IPS-20b (cell line): ENCODE measurements around the gene ACTR2.
"Not testable (repeated sequence)": the region's sequence is repeated elsewhere in the genome, so short reads cannot be mapped to it uniquely, and the experiment has no call there.

ENCODE experiments used
- H3K27ac ChIP-seq: one replicate; pipeline ENCODE4 v1.5.1; 2013; ENCODE audit warnings: low read length
- H3K27me3 ChIP-seq: 2 replicates; pipeline ENCODE4 v1.6.1; 2013; ENCODE audit warnings: mild to moderate bottlenecking, low read length, inconsistent platforms; ENCODE audit not compliant: insufficient read depth
- H3K36me3 ChIP-seq: 2 replicates; pipeline ENCODE4 v1.6.1; 2013; ENCODE audit warnings: low read depth, mild to moderate bottlenecking, inconsistent platforms, low read length, moderate library complexity; ENCODE audit not compliant: insufficient read depth
- H3K4me1 ChIP-seq: 2 replicates; pipeline ENCODE4 v1.6.1; 2013; ENCODE audit warnings: mild to moderate bottlenecking, control low read depth, inconsistent platforms, low read length, moderate library complexity; ENCODE audit not compliant: insufficient read depth
- H3K4me3 ChIP-seq: 2 replicates; pipeline ENCODE4 v1.5.1; 2013; ENCODE audit warnings: mild to moderate bottlenecking, low read length, inconsistent platforms
- H3K9ac ChIP-seq: 2 replicates; pipeline ENCODE4 v1.6.1; 2013; ENCODE audit warnings: low read depth, mild to moderate bottlenecking, inconsistent platforms, low read length, moderate library complexity
- H3K9me3 ChIP-seq: 2 replicates; pipeline ENCODE4 v1.6.1; 2013; ENCODE audit warnings: mild to moderate bottlenecking, low read depth, low read length, inconsistent platforms; ENCODE audit not compliant: insufficient read depth

The ACTR2 gene

DNA sequence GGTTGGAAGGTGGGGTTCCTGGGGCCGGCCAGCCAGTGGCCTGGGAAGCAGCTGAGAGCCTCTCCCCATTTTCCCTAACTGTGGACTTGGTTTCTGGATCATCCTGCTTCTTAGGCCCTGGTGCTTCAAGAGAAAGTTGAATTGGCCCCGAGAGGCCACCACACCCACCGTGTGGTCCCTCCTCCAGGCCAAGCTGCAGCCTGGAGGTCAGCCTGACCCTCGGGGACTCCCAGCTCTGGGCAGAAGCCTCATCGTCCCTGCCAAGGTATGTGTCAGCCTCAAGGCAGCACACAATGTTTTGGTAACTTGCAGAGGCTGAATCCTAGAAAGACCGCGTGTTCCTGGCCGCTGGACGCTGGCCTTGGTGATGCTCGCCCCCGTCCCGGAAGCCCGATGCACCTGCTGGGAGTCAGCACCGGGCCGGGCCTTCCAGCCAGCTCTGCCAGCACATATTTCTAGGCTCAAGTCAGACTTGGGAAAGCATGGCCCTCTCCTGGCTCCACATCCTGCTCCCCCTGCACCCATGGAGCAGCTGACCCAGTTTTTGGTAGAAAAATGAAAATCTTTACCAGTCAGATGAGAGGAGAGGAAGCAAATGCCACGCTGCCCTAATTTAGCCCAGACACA is 72.6 kb downstream of the ACTR2 start:
- no peak overlapping the region for H3K27ac ChIP-seq
- no peaks in the 10 kb centered on the region for H3K36me3 ChIP-seq
- no peak overlapping the region for H3K9ac ChIP-seq
- no peaks in the 10 kb centered on the region for H3K9me3 ChIP-seq
- H3K4me1 ChIP-seq = peaks cover 17% of the 10 kb centered on the region; the same call in 1 of the 2 replicates
- H3K4me3 ChIP-seq = no peak overlapping the region
- no peaks in the 10 kb centered on the region; the same call in 1 of the 2 replicates for H3K27me3 ChIP-seq

GRCh38 chr2:65300761-65301711 is 73.4 kb downstream of the ACTR2 start:
- Histone ChIP-seq H3K36me3 (no peaks in the 10 kb centered on the region), H3K9me3 (no peaks in the 10 kb centered on the region), H3K4me3 (peak overlapping the region; percentile 11; the same call in 1 of the 2 replicates), H3K4me1 (peaks cover 17% of the 10 kb centered on the region; the same call in 1 of the 2 replicates), H3K27me3 (no peaks in the 10 kb centered on the region; the same call in 1 of the 2 replicates), H3K27ac (no peak overlapping the region), H3K9ac (no peak overlapping the region)

DNA sequence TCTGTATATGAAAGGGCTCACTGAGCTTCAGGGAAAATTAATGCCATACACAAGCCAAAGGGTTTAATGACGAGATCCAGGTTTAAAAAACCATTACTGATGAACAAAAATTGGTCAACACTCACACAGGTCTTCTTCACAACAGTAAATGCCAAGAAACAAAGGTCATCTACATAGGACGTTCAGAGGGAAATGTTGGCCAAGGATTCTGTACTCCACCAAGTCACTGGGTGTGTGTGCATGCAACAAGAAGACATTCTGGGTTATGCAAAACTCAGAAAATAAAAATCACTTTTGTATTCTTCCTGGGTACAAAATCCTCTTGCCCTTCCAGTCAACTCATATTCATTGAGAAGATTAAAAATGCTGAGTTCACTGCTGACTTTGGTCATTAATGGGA is 78.3 kb downstream of the ACTR2 start:
- H3K4me1 ChIP-seq = peaks cover 8% of the 10 kb centered on the region; the same call in 1 of the 2 replicates
- H3K36me3 ChIP-seq = no peaks in the 10 kb centered on the region
- no peaks in the 10 kb centered on the region; the same call in 1 of the 2 replicates for H3K27me3 ChIP-seq
- H3K9ac ChIP-seq = no peak overlapping the region
- no peak overlapping the region for H3K4me3 ChIP-seq
- no peak overlapping the region for H3K27ac ChIP-seq
- H3K9me3 ChIP-seq = no peaks in the 10 kb centered on the region

GRCh38 chr2:65309699-65310098 is 82.1 kb downstream of the ACTR2 start:
- Histone ChIP-seq H3K27ac (no peak overlapping the region), H3K9ac (no peak overlapping the region), H3K36me3 (peaks cover 18% of the 10 kb centered on the region), H3K9me3 (no peaks in the 10 kb centered on the region), H3K4me3 (no peak overlapping the region), H3K4me1 (no peaks in the 10 kb centered on the region), H3K27me3 (no peaks in the 10 kb centered on the region)

DNA sequence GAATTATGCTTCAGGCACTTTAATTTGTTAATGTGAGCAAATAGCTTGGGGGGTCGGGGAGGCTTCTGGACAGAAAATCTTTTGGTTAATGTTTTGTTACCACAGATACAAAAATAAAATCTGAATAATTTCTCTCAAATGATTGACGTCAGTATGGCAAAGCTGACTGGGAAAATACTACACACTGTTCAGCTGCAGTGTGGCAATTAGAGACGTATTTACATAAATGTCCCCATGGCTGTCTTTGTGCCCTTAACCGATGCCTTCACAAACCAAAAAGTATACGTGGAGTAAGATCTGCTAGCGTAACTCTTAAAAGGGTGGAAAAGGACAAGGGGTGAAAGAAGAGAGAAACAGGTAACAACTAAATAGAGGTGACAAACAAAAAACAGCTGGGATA is 83.4 kb downstream of the ACTR2 start:
- H3K27me3 ChIP-seq = no peaks in the 10 kb centered on the region
- H3K36me3 ChIP-seq = peaks cover 23% of the 10 kb centered on the region
- H3K27ac ChIP-seq = no peak overlapping the region
- H3K9me3 ChIP-seq = no peaks in the 10 kb centered on the region
- H3K4me3 ChIP-seq = no peak overlapping the region
- no peaks in the 10 kb centered on the region for H3K4me1 ChIP-seq
- H3K9ac ChIP-seq = no peak overlapping the region

DNA sequence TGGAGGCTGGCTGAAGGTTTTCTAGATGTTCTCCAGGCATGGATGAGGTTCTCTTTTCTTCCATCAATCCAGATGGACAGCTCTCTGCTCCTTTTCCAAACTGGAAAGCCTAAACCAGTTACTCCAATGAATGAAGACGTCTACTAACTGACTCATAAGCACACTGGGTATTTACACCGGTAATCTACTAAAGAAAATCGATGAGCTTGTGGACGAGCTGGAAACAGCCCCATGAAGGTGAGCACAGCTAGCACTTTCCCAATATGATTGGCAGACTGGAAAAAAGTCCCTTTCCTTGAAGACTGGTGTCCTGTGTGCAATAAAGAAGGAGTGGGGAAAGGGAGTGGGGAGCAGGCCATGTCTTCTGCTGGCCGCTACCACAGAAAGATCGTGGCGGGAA is 84.0 kb downstream of the ACTR2 start:
- Histone ChIP-seq H3K9ac (no peak overlapping the region), H3K4me1 (no peaks in the 10 kb centered on the region), H3K27ac (no peak overlapping the region), H3K27me3 (no peaks in the 10 kb centered on the region), H3K9me3 (no peaks in the 10 kb centered on the region), H3K4me3 (no peak overlapping the region), H3K36me3 (peaks cover 28% of the 10 kb centered on the region)

GRCh38 chr2:65313126-65313953 is 85.7 kb downstream of the ACTR2 start:
- Histone ChIP-seq H3K27ac (no peak overlapping the region), H3K27me3 (no peaks in the 10 kb centered on the region), H3K4me3 (no peak overlapping the region), H3K9me3 (no peaks in the 10 kb centered on the region), H3K4me1 (no peaks in the 10 kb centered on the region), H3K9ac (no peak overlapping the region), H3K36me3 (peaks cover 29% of the 10 kb centered on the region)

DNA sequence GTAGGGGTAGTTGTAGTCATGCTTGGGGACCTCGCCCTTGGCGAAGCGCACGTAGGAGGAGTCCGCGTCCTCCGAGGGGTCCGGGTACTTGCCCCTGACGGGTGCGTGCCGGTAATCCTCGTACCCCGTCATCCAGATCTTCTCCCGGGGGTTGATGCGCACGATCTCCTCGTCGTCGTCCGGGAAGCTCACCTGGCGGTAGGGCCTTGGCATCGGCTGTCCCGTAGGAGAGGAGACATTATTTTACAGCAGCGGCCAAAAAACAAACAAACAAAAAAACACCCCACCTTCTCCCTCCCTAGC is 86.3 kb downstream of the ACTR2 start:
- no peak overlapping the region for H3K9ac ChIP-seq
- peaks cover 29% of the 10 kb centered on the region for H3K36me3 ChIP-seq
- no peaks in the 10 kb centered on the region for H3K27me3 ChIP-seq
- H3K27ac ChIP-seq = no peak overlapping the region
- no peaks in the 10 kb centered on the region for H3K4me1 ChIP-seq
- H3K9me3 ChIP-seq = no peaks in the 10 kb centered on the region
- H3K4me3 ChIP-seq = no peak overlapping the region

- Histone ChIP-seq H3K27me3 (no peaks in the 10 kb centered on the region), H3K9ac (no peak overlapping the region), H3K36me3 (peaks cover 29% of the 10 kb centered on the region), H3K4me1 (no peaks in the 10 kb centered on the region), H3K27ac (no peak overlapping the region), H3K4me3 (no peak overlapping the region), H3K9me3 (no peaks in the 10 kb centered on the region)
Measured at GRCh38 chr2:65314801-65315441, 87.3 kb downstream of the ACTR2 start.

GRCh38 chr2:65316072-65316471 is 88.4 kb downstream of the ACTR2 start:
- H3K36me3 ChIP-seq = peaks cover 29% of the 10 kb centered on the region
- no peak overlapping the region for H3K4me3 ChIP-seq
- no peak overlapping the region for H3K27ac ChIP-seq
- no peaks in the 10 kb centered on the region for H3K27me3 ChIP-seq
- H3K9ac ChIP-seq = no peak overlapping the region
- H3K9me3 ChIP-seq = no peaks in the 10 kb centered on the region
- H3K4me1 ChIP-seq = no peaks in the 10 kb centered on the region

DNA sequence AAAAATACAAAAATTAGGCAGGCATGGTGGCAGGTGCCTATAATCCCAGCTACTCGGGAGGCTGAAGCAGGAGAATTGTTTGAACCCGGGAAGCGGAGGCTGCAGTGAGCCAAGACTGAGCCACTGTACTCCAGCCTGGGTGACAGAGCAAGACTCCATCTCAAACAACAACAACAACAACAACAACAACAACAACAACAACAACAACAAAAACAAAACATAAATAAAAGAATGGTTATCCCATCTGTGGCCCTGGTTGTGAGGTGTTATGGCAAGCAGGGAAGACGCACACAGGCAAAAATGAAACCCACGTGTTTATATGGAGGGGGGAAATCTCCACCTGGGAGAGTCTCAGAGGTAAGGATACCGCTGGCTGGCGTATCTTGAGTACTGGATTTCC is 89.7 kb downstream of the ACTR2 start:
- H3K9me3 ChIP-seq, H3K4me1 ChIP-seq, H3K9ac ChIP-seq, H3K4me3 ChIP-seq, H3K27ac ChIP-seq, H3K27me3 ChIP-seq: not testable (repeated sequence)
- H3K36me3 ChIP-seq = peaks cover 24% of the 10 kb centered on the region
